Measurements from ENCODE around the gene SNX5. TPM values are rescaled to one million over a fixed set of nuclear protein-coding genes. Genes with fewer than 3 reads are reported as not detected.

The SNX5 gene
- total RNA-seq, 1 donor from 2014 or later, result 139 TPM

DNA sequence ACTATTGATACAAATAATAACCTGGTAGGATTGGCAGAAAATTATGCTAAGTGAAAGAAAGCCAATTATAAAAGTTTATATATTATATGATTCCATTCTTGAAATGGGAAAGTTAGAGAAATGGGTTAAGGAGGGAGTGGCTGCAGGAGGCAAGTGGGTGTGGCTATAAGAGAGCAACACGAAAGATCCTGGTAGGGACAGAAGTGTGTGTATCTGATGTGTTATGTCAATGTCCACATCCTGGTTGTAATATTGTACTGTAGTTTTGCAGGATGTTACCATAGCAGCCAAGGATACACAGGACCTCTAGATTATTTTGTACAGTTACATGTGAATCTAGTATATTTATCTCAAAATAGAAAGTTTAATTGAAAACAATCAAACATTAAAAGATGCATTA, 46.8 kb downstream of the SNX5 start:
- Mint-ChIP-seq H3K4me3 (no peak overlapping the region), H3K4me1 (no peaks in the 10 kb centered on the region), H3K27me3 (peaks cover 10% of the 10 kb centered on the region), H3K9me3 (no peaks in the 10 kb centered on the region), H3K36me3 (ENCODE audit: low read depth) (no peaks in the 10 kb centered on the region), H3K27ac (no peak overlapping the region)
- POLR2A ChIA-PET, result no interaction called here
- CTCF ChIA-PET, result no interaction called here
- DNase-seq (no peak), ATAC-seq (ENCODE audit: low read depth) (no peak)
- intact Hi-C loops (cut with micrococcal nuclease), result no loop called here
- TF ChIP-seq, protein P1, sequence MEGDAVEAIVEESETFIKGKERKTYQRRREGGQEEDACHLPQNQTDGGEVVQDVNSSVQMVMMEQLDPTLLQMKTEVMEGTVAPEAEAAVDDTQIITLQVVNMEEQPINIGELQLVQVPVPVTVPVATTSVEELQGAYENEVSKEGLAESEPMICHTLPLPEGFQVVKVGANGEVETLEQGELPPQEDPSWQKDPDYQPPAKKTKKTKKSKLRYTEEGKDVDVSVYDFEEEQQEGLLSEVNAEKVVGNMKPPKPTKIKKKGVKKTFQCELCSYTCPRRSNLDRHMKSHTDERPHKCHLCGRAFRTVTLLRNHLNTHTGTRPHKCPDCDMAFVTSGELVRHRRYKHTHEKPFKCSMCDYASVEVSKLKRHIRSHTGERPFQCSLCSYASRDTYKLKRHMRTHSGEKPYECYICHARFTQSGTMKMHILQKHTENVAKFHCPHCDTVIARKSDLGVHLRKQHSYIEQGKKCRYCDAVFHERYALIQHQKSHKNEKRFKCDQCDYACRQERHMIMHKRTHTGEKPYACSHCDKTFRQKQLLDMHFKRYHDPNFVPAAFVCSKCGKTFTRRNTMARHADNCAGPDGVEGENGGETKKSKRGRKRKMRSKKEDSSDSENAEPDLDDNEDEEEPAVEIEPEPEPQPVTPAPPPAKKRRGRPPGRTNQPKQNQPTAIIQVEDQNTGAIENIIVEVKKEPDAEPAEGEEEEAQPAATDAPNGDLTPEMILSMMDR (IDR thresholded peaks at IDR 0.05), result no peak

DNA sequence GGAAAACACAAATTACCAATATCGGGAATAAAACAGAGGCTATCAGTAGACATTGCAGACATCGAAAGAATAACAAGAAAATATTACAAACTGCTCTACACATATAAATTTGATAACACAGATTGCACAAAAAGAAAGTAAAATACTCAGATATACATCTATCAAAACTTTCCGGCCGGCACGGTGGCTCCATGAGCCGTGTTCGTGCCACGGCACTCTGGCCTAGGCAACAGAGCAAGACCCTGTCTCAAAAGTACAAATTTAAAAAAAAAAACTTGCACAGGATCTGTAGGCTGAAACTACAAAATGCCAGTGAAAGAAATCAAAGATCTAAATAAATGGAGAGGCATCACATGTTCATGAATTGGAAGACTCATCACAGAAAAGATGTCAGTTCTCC, 49.4 kb downstream of the SNX5 start:
- ChIA-PET POLR2A (no interaction called here), CTCF (interaction anchor here (0.6 kb wide), 1 partner anchor 236 kb away, joined by 3 read pairs; no protein-coding TSS in a partner anchor)
- Mint-ChIP-seq H3K4me1 (no peaks in the 10 kb centered on the region), H3K4me3 (no peak overlapping the region), H3K27me3 (peaks cover 15% of the 10 kb centered on the region), H3K27ac (no peak overlapping the region), H3K36me3 (ENCODE audit: low read depth) (no peaks in the 10 kb centered on the region), H3K9me3 (no peaks in the 10 kb centered on the region)
- ATAC-seq (ENCODE audit: low read depth) (no peak), DNase-seq (no peak)
- TF ChIP-seq, protein P1 (IDR thresholded peaks at IDR 0.05), result no peak
- intact Hi-C loops (cut with micrococcal nuclease), result no loop called here

DNA sequence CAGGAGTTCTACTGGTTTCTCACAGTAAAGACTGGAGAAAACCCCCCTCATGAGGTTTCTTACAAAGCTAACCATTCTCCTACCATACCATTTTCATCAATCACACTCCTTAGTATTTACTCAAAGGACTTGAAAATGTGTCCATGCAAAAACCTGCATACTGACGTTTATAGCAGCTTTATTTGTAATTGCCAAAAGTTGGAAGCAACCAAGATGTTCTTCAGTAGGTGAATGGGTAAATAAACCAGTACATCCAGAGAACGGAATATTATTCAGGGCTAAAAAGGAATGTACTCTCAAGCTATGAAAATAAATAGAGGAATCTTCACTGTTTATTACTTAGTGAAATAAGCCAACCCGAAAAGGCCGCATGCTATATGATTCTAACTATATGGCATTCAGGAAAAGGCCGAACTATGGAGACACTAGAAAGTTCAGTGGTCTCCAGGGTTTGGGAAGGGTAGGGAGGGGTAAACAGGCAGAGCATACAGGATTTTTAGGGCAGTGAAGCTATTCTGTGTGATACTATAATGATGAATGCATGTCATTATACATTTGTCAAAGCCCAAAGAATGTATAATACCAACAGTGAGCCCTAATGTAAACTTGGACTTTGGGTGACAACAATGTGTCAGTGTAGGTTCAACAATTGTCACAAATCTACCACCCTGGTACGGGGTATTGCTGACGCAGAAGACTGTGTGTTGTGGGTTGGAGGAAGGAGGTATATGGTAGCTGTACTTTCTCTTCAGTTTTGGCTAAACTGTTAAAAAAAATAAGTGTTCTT, 50.6 kb downstream of the SNX5 start:
- Mint-ChIP-seq H3K4me3 (no peak overlapping the region), H3K27ac (no peak overlapping the region), H3K27me3 (peaks cover 16% of the 10 kb centered on the region), H3K4me1 (no peaks in the 10 kb centered on the region), H3K36me3 (ENCODE audit: low read depth) (no peaks in the 10 kb centered on the region), H3K9me3 (no peaks in the 10 kb centered on the region)
- ATAC-seq (ENCODE audit: low read depth) (no peak), DNase-seq (no peak)
- intact Hi-C loops (cut with micrococcal nuclease), result no loop called here
- TF ChIP-seq, protein P1 (IDR thresholded peaks at IDR 0.05), result no peak
- POLR2A ChIA-PET, result no interaction called here
- CTCF ChIA-PET, result interaction anchor here (1.4 kb wide), 1 partner anchor 21 kb away, joined by 5 read pairs; no protein-coding TSS in a partner anchor

DNA sequence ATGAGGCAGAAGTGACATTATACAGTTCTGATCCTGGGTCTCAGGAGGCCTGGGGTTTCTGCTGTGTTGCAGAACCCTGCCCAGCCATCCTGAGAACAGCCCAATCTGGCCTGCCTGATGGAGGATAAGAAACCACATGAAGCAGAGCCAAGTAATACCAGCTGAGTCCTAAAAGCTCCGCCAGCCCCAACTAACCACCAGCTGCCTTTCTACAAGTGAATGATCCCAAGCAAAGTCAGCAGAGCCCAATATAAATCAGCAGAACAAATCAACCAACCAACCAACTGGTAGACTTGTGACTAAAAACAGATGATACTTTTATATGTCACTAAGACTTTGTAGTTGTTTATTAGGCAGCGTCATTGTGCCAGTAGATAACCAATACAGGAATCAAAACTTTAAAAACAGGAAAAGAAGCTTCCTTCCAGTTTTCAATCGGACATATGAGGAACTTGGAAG, 52.1 kb downstream of the SNX5 start:
- Mint-ChIP-seq H3K27me3 (peaks cover 24% of the 10 kb centered on the region), H3K4me3 (no peak overlapping the region), H3K27ac (no peak overlapping the region), H3K36me3 (ENCODE audit: low read depth) (no peaks in the 10 kb centered on the region), H3K4me1 (no peaks in the 10 kb centered on the region), H3K9me3 (no peaks in the 10 kb centered on the region)
- ChIA-PET POLR2A (no interaction called here), CTCF (no interaction called here)
- intact Hi-C loops (cut with micrococcal nuclease), result no loop called here
- ATAC-seq (ENCODE audit: low read depth) (no peak), DNase-seq (no peak)
- TF ChIP-seq, protein P1 (IDR thresholded peaks at IDR 0.05), result no peak

DNA sequence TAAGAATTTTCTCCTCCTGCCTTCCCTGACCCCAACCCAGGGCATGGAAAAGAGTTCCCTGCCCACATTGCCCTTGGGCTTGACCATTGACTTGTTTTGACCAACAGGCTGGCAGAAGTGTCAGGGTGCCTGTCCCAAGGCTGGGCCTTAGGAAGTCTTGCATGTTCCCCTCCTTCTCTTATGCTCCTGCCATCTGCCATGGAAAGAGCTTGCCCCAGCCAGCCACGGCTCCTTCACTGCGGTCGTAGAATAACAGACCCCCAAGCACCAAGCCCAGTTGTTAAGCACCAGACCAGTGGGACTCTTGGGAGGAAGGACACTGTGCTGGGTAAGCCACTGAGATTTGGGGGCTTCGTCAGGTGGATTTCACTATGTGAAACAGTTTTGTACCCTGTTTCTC, 53.6 kb downstream of the SNX5 start:
- ChIA-PET POLR2A (no interaction called here), CTCF (no interaction called here)
- Mint-ChIP-seq H3K27me3 (peaks cover 29% of the 10 kb centered on the region), H3K4me3 (no peak overlapping the region), H3K4me1 (no peaks in the 10 kb centered on the region), H3K27ac (no peak overlapping the region), H3K9me3 (no peaks in the 10 kb centered on the region), H3K36me3 (ENCODE audit: low read depth) (no peaks in the 10 kb centered on the region)
- TF ChIP-seq, protein P1 (IDR thresholded peaks at IDR 0.05), result no peak
- intact Hi-C loops (cut with micrococcal nuclease), result no loop called here
- no peak for DNase-seq
- ATAC-seq (ENCODE audit: low read depth), result no peak
